A549 (cell line): Measurements from ENCODE around the gene CCDC27.

Experiments used
- BCL3 ChIP-seq: fragments of >200 bp; sonication (Bioruptor Twin); formaldehyde crosslinking; IDR thresholded peaks from 3 replicates; pipeline ENCODE4 v1.6.1; 2016
- CHD2 ChIP-seq: fragments of 150-350 bp; IDR thresholded peaks from 2 replicates; pipeline ENCODE4 v1.6.1; 2014; ENCODE audit warnings: low read length; ENCODE audit not compliant: partially characterized antibody
- CTCF ChIP-seq: fragments of >200 bp; sonication (Bioruptor Twin); formaldehyde crosslinking; IDR thresholded peaks from 3 replicates; pipeline ENCODE4 v1.5.1; 2016
- E2F6 ChIP-seq: IDR thresholded peaks from 2 replicates; pipeline ENCODE4 v1.6.1; 2012; ENCODE audit warnings: low read depth, borderline replicate concordance
- FOSL2 ChIP-seq, 2 experiments: fragments of 450-650 bp in 1 of 2; fragments of >200 bp in 1 of 2; sonication (Bioruptor Twin) in 1 of 2; formaldehyde crosslinking; IDR thresholded peaks; 2 replicates each; pipeline versions ENCODE4 v1.5.0 to v1.6.1; 2016 to 2020; ENCODE audit warnings: mild to moderate bottlenecking in 1 of 2, moderate library complexity in 1 of 2
- HDAC2 ChIP-seq: fragments of 200-600 bp; sonication (generic); IDR thresholded peaks from 2 replicates; pipeline ENCODE4 v1.6.1; 2016
- POLR2A ChIP-seq: IDR thresholded peaks from 2 replicates; pipeline ENCODE4 v1.6.1; 2012; ENCODE audit warnings: mild to moderate bottlenecking, low read length
- RAD21 ChIP-seq, 2 experiments: fragments of >200 bp in 1 of 2; sonication (Bioruptor Twin) in 1 of 2; formaldehyde crosslinking in 1 of 2; IDR thresholded peaks in 1 of 2; conservative IDR thresholded peaks in 1 of 2; 2 replicates in 1 of 2; 3 replicates in 1 of 2; pipeline ENCODE4 v1.6.1; 2012 to 2018; ENCODE audit warnings: inconsistent platforms in 1 of 2
- REST ChIP-seq: fragments of 200-600 bp; sonication (generic); IDR thresholded peaks from 2 replicates; pipeline ENCODE4 v1.6.1; 2016; ENCODE audit warnings: antibody characterized with exemption, mild to moderate bottlenecking, moderate library complexity
- SMC3 ChIP-seq: fragments of >200 bp; sonication (Bioruptor Twin); formaldehyde crosslinking; IDR thresholded peaks from 3 replicates; pipeline ENCODE4 v1.6.1; 2018; ENCODE audit warnings: inconsistent platforms
- TF ChIP-seq, protein P1 (sequence below): fragments of 250-450 bp; sonication (Bioruptor Pico); IDR thresholded peaks from 2 replicates; pipeline ENCODE4 v1.5.0; 2021; ENCODE audit warnings: mild to moderate bottlenecking, moderate library complexity, borderline replicate concordance
- TF ChIP-seq, protein P2 (sequence below): fragments of 150-350 bp; IDR thresholded peaks from 2 replicates; pipeline ENCODE4 v1.6.1; 2014; ENCODE audit warnings: low read depth, mild to moderate bottlenecking, low read length

GRCh38 chr1:3722846-3723245 is 29.4 kb upstream of the CCDC27 start:
- TF ChIP-seq CTCF = no peak
- no peak for TF ChIP-seq POLR2A
- TF ChIP-seq, protein P1, sequence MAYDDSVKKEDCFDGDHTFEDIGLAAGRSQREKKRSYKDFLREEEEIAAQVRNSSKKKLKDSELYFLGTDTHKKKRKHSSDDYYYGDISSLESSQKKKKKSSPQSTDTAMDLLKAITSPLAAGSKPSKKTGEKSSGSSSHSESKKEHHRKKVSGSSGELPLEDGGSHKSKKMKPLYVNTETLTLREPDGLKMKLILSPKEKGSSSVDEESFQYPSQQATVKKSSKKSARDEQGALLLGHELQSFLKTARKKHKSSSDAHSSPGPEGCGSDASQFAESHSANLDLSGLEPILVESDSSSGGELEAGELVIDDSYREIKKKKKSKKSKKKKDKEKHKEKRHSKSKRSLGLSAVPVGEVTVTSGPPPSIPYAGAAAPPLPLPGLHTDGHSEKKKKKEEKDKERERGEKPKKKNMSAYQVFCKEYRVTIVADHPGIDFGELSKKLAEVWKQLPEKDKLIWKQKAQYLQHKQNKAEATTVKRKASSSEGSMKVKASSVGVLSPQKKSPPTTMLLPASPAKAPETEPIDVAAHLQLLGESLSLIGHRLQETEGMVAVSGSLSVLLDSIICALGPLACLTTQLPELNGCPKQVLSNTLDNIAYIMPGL (CRISPR knock-in tag) = no peak
- TF ChIP-seq CHD2 = no peak
- TF ChIP-seq RAD21 (conservative IDR thresholded peaks at IDR 0.05 in 1 of 2, IDR thresholded peaks at IDR 0.05 in 1 of 2) = no peak
- no peak for TF ChIP-seq E2F6
- no peak for TF ChIP-seq BCL3
- TF ChIP-seq HDAC2 = no peak
- no peak for TF ChIP-seq FOSL2 (IDR thresholded peaks at IDR 0.05)
- TF ChIP-seq FOSL2 (CRISPR knock-in tag; IDR thresholded peaks at IDR 0.05) = no peak
- no peak for TF ChIP-seq SMC3
- TF ChIP-seq, protein P2, sequence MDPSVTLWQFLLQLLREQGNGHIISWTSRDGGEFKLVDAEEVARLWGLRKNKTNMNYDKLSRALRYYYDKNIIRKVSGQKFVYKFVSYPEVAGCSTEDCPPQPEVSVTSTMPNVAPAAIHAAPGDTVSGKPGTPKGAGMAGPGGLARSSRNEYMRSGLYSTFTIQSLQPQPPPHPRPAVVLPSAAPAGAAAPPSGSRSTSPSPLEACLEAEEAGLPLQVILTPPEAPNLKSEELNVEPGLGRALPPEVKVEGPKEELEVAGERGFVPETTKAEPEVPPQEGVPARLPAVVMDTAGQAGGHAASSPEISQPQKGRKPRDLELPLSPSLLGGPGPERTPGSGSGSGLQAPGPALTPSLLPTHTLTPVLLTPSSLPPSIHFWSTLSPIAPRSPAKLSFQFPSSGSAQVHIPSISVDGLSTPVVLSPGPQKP = no peak
- TF ChIP-seq REST = no peak
